ENCODE results near the gene ADGRG1.

Gene ADGRG1

GRCh38 chr16:57682809-57683635, 54.6 kb downstream of the ADGRG1 start:
- DNase-seq (ENCODE audit: low read depth, low spot score) = no peak

- no peak for DNase-seq (ENCODE audit: low read depth, low spot score)
Observed at GRCh38 chr16:57683636-57684545, 55.5 kb downstream of the ADGRG1 start.

DNA sequence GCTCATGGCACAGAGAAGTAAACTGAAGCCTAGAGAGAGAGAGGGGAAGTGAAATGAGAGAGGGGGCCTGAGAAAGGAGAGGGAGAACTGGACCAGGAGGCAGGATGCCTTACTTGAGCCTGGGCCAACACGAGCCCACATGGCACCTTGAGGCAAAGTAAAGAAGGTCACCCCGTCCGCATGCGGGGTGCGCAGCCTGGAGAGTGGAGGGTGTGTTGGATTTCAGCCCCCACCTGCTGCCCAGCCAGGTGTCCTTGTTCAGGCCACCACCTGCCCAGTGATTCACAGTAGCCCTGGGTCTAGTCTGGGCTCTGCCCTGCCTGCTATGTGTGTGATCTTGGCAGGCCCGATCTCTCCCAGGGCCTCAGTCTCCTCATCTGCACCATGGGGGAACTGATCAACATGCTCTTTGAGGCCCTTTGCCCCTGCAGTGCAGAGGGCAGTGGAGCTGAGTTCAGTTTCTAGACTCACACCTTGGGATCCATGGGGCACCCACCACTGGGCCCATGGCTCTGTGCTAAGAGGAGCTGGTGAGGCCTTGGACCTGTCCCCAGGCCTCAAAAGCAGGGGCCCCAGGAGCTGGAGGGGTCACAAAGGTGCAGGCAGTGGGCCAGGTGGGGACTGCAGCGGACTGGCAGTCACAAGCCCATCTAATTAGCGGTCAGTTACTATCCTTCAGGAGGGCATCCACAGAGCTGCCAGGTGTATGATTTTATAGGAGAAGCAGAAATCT, 56.4 kb downstream of the ADGRG1 start:
- no peak for DNase-seq (ENCODE audit: low read depth, low spot score)

GRCh38 chr16:57685633-57686032, 57.2 kb downstream of the ADGRG1 start:
- no peak for DNase-seq (ENCODE audit: low read depth, low spot score)

DNA sequence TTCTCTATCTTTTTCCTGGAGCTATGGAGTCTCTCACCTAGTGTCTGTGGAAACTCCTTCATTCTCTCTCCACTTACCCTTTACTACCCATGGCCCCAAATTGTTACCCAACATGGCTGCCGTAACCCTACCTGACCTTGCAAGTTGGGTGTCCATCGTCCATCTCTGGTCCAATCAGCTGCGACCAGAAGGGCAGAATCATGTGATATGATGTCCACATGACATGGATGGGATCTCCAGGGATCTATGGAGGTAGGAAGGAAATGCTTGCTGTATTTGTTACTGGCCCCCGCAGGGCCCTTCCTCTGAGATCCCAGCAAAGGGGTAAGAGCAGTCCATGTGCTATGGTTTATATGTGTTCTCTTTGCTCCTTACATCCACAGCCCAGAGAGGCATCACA, 58.1 kb downstream of the ADGRG1 start:
- DNase-seq (ENCODE audit: low read depth, low spot score) = no peak

DNA sequence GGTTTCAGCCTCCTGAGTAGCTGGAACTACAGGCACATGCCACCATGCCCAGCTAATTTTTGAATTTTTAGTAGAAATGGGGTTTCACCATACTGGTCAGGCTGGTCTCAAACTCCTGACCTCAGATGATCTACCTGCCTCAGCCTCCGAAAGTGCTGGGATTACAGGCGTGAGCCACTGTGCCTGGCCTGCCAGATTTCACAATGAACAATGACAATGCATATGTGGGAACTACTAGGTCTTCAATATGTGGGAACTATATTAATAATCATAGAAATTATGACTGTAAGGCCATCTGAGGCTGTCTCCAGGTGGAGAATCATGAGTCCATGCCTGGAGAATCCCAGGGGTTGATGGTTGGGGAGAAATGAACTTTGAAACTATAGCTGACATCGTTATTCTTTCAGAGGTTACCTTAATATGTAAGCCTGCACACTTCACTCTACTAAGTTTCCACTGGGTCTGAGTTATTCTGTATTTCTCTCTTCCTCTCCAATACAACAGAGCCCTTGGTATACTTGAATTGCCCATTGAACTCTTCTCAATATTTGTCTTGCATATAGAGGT, 59.0 kb downstream of the ADGRG1 start:
- DNase-seq (ENCODE audit: low read depth, low spot score) = no peak

DNA sequence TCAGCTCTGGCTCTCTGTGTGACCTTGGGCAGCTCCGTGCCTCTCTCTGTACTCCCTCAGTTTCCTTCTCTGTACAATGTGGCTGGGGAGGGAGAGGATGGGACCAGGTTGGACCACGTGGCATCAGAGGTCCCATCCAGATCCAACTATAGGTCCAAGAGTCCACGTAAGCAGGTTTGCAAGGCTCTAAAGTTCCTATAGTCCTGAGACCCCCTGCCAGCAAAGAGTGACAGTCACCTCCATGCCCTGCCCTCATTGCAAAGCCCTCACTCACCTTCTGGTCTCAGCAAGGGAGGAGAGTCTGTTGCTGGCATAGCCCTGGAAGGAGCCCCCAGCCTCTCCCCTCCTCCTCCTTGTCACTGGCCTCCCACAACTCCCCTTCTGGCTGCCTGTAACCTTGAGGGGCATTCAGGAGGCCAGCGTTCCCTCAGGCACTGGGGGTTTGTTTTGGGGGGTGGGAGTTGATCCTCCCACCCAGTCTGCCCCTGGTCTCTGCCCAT, 60.1 kb downstream of the ADGRG1 start:
- no peak for DNase-seq (ENCODE audit: low read depth, low spot score)

GRCh38 chr16:57688987-57689761, 60.7 kb downstream of the ADGRG1 start:
- no peak for DNase-seq (ENCODE audit: low read depth, low spot score)

GRCh38 chr16:57689762-57690558, 61.5 kb downstream of the ADGRG1 start:
- DNase-seq (ENCODE audit: low read depth, low spot score) = no peak

GRCh38 chr16:57690782-57691471, 62.5 kb downstream of the ADGRG1 start:
- no peak for DNase-seq (ENCODE audit: low read depth, low spot score)

- no peak for DNase-seq (ENCODE audit: low read depth, low spot score)
Observed at GRCh38 chr16:57692636-57693035, 64.2 kb downstream of the ADGRG1 start.

DNA sequence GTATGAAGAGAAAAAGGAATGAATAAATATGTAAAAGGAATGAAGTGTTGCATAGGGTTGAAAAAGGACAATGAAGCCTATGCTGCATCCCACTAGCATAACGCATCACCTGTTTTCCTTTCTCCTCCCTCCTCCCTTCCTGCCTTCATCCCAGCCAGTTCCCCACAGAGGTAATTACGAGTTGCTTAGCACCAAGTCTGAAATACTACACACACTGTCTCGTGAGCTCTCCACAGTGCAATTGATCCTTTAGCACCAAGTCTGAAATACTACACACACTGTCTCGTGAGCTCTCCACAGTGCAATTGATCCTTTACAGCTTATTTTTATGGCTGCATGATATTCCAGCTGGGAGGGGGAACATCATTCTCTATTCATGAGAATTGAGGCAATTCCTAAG, 65.1 kb downstream of the ADGRG1 start:
- no peak for DNase-seq (ENCODE audit: low read depth, low spot score)

- DNase-seq (ENCODE audit: low read depth, low spot score) = no peak
Observed at GRCh38 chr16:57694231-57694724, 65.8 kb downstream of the ADGRG1 start.

DNA sequence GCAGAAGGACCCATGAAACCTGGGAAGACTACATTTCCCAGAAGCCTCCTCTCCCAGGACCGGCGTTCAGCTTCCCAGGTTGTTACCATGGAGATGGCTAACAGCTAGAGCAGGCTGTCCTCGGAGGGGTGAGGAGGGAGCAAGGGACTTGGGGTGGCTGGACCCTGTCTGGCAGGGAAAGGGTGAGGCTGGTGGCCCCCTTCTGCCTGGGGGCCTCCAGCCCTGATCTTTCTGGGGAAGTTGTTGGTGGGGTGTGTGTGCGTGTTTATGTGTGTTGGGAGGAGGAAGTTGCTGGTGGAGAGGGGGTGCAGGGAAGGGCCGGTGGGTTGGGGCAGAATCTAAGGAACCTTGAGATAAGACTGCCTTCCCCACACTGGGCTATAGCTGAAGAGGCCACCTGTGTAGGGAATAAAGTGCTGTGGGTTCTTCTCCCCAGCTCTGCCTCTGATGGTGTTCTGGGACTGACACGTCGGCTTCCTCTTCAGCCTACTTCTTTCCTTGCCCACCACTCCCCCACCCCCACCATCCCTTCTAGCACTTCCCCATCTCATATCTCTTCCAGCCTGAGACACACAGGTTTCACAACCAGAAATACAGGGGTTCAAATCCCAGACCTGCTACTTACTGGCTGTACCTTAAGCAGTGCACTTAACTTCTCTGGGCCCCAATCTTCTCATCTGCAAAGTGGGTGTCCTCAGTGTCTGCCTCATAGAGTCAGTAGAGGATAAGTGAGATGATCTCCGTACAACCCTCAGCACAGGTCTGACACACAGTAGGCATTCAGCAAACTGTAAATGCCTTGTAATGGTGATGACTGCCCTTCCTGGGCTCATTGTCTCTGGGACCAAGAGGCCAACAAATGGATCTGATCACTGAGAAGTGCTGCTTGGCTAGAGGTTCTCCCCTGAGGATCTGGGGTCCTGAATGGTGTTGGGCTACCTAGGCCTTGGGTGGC, 66.6 kb downstream of the ADGRG1 start, which contains the start of gene DRC7:
Gene DRC7 (plus strand): TSS at position 82 of the 955 bp plus-strand sequence. CDS start 3,144 bp downstream, outside the sequence.
- DNase-seq (ENCODE audit: low read depth, low spot score) = no peak

GRCh38 chr16:57695680-57696069, 67.2 kb downstream of the ADGRG1 start:
- DNase-seq (ENCODE audit: low read depth, low spot score) = no peak

DNA sequence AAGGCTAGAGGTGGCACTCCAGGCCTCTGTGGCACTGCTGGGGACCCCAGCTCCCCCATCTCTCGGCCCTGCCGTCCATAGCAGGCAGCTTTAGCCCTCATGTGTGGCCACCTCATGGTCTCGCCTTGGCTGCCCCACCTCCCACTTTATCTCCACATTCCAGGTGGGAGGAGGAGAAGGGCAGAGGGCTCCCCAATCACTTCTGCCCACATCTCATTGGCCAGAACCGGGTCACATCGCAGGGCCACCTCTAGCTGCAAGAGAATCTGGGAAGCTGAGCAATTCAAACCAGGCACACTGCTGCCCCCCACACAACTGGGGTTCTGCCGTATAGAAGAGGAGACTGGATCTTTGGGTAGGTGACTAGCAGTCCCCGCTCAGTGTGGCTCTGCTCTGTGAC, 67.8 kb downstream of the ADGRG1 start:
- no peak for DNase-seq (ENCODE audit: low read depth, low spot score)

DNA sequence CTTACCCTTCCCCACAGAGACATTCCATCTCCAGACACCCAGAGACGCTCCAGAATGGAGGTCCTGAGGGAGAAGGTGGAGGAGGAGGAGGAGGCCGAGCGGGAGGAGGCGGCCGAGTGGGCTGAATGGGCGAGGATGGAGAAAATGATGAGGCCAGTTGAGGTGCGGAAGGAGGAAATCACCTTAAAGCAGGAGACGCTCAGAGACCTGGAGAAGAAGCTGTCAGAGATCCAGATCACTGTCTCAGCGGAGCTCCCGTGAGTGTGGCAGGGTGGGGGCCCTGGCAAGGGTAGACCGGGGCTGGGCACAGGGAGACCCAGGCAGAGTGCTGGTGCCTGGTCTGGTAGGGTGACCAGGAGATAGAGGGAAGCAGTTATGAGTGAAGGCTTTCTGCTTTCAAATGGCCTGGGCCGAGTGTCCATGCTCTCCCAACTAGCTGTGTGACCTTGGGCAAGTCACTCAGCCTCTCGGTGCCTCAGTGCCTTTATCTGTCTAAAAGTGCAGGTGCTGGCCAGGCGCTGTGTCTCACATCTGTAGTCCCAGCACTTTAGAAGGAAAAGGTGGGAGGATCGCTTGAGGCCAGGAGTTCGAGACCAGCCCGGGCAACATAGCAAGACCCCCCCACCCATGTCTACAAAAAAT, 69.6 kb downstream of the ADGRG1 start:
- DNase-seq (ENCODE audit: low read depth, low spot score) = no peak

Data from activated CD4-positive, CD25-positive, alpha-beta regulatory T cell treated with anti-CD3 and anti-CD28 coated beads, Interleukin-2, amount 50 U/mL, for 16 hours (primary cell).